GM12875 (cell line): Measurements from ENCODE around the gene HS3ST6.

Experiments used
- H3K4me3 ChIP-seq: one replicate; pipeline ENCODE4 v1.5.1; 2011; ENCODE audit warnings: low read depth, low read length, control low read depth
- TF ChIP-seq, protein P1 (sequence below): IDR thresholded peaks from 2 replicates; pipeline ENCODE4 v1.5.1; 2011; ENCODE audit warnings: low read depth, mild to moderate bottlenecking, control low read depth, inconsistent platforms, low read length, moderate library complexity, borderline replicate concordance; ENCODE audit not compliant: insufficient read depth

The HS3ST6 gene

DNA sequence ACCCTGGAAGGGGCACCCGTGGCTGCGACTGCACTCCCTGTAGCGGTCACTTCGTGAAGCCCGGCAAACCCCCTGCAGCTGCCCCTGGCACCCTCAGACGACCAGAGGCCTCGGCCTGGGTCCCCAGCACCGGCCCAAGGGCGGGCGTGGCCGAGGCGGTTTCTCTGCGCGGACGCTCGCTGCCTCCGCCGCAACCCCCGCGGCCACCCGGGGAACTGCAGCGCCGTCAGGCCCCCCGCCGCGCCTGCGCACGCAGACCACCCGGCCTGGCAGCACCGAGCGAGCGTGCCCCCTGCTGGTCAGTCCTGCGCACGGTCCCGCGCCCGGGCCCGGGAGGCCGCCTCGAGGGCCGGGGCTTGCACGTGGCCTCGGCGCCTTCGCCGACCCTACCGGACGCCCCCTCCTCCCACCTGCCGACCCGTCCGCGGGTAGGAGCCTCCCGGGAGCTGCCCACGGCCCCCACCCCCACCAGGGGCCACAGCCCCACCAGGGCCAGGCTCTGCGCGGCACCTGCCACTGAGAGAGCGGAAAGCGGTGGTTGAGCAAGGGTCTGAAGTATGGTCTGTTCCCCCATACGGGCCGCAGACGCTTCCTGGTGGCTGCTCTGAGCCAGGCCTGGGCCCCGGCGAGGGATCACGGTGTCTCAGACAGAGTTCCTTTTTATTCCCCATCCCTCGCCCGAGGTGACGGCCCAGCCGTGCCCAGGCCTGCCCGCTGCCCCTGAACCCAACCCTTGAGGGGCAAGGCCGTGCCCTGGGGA lies 11.5 kb upstream of the HS3ST6 start:
- peak overlapping the region; percentile 42 for H3K4me3 ChIP-seq
- TF ChIP-seq, protein P1, sequence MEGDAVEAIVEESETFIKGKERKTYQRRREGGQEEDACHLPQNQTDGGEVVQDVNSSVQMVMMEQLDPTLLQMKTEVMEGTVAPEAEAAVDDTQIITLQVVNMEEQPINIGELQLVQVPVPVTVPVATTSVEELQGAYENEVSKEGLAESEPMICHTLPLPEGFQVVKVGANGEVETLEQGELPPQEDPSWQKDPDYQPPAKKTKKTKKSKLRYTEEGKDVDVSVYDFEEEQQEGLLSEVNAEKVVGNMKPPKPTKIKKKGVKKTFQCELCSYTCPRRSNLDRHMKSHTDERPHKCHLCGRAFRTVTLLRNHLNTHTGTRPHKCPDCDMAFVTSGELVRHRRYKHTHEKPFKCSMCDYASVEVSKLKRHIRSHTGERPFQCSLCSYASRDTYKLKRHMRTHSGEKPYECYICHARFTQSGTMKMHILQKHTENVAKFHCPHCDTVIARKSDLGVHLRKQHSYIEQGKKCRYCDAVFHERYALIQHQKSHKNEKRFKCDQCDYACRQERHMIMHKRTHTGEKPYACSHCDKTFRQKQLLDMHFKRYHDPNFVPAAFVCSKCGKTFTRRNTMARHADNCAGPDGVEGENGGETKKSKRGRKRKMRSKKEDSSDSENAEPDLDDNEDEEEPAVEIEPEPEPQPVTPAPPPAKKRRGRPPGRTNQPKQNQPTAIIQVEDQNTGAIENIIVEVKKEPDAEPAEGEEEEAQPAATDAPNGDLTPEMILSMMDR, result peak; percentile 98

DNA sequence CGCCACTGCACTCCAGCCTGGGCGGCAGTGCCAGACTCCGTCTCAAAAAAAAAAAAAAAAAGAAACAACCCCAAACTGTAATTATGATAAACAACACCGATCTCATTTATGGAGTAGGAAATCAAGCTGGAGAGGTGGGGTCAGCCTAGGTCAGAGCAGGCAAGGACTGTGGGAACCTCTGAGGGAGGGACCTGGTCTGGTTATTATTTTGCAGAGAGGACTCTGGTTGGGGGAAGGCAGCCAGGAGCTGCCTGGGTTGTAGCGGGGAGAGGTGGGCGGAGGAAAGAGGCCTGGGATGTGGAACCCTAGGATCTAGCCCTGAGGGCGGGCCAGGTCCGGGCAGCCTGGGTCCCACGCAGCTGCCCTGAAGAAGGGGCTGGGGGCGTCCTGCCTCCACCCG lies 10.9 kb upstream of the HS3ST6 start:
- peak overlapping the region; percentile 42 for H3K4me3 ChIP-seq
- TF ChIP-seq, protein P1, result no peak

DNA sequence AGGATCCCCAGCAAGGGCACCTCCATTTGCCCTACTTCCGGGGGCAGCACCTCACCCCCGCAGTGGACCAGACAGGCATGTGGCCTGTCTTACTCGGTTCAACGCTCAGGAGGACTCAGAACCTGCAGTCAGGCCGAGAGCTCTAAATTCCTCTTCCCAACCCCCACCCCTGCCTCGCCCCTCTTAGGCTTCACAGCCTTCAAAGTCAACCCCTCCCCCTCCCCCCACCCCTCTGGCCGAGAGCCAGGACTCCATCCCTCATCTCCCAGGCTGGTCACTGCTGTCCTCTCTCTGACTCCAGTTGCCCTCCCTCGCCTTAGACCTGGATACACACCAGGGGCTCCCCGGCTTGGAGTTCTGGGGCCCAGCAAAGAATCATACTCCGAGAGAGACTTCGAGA lies 8.1 kb upstream of the HS3ST6 start:
- no peak overlapping the region for H3K4me3 ChIP-seq
- TF ChIP-seq, protein P1, result no peak

DNA sequence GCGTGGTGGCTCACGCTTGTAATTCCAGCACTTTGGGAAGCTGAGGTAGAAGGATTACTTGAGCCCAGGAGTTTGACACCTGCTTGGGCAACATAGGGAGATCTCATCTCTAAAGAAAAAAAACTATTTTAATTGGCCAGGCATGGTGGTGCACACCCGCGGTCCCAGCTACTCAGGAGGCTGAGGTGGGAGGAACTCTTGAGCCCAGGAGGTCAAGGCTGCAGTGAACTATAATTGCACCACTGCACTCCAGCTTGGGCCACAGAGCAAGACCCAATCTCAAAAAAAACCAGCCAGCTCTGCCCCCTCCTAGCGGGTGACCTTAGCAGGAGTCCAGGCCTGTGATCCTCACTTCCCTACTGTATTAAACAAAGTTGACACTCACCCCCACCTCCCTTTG lies 5.9 kb upstream of the HS3ST6 start:
- TF ChIP-seq, protein P1, result no peak
- no peak overlapping the region for H3K4me3 ChIP-seq

DNA sequence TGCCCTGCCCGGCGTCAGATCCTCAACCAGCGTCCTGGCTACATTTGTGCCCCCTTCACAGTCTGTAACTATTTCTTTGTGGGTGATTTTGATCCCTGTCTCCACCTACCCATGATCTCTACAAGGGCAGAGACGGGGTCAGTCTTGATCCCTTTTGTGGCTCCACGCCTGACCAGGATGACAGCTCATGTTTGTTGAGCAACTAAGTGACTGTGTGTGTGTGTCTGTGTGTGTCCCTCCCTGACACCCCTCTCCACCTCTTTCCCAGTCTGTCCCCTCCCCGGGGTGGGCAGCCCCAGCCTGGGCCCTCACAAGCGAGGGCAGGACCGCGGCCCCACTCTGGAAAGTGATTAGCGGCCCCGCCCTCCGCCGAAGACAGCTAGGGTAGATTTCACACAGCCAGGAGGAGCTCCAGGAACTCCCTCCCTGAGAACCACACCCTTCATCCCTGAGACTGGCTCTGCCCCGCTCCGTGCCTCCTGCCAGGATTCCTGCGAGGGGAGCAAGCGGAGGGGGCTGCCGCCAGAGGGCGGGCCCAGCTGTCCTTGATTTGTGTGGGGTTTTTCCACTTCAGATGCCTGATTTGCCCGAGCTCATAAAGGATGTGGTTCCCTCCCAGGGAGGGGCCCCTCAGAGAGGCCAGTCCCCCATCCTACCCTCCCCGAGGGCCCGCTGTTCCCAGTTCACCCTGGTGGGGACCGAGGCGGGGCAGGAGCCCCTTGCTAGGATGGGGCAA lies 5.3 kb upstream of the HS3ST6 start:
- no peak overlapping the region for H3K4me3 ChIP-seq
- TF ChIP-seq, protein P1, result no peak

DNA sequence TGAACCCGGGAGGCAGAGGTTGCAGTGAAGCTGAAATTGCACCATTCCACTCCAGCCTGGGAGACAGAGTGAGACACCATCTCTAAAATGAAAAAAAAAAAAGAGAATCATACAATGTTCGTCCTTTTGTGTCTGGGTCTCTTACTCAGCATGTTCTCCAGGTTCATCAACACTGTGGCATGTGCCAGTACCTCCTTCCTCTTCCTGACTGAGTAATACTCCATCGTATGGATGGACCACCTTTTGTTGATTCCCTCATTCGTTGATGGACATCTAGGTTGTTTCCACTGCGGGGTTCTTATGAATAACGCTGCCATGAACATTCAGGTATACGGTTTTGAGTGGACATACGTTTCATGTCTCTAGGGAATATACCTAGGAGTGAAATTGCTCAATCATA lies 4.1 kb upstream of the HS3ST6 start:
- TF ChIP-seq, protein P1, result no peak
- no peak overlapping the region for H3K4me3 ChIP-seq
